SK-N-MC (cell line): ENCODE measurements around the gene HSPA2.
"Not testable (repeated sequence)": the region's sequence is repeated elsewhere in the genome, so short reads cannot be mapped to it uniquely, and the experiment has no call there.

Experiments used
- DNase-seq: peaks from one replicate; pipeline ENCODE4 v3.0.0-alpha.2; 2011; ENCODE audit warnings: low read depth, low spot score
- H3K27ac ChIP-seq: fragments of 200-600 bp; sonication (generic); 2 replicates; pipeline ENCODE4 v1.5.1; 2016; ENCODE audit warnings: mixed run types
- H3K36me3 ChIP-seq: fragments of 200-600 bp; sonication (generic); 2 replicates; pipeline ENCODE4 v1.6.1; 2017; ENCODE audit warnings: antibody characterized with exemption, low read length, mixed read lengths; ENCODE audit not compliant: insufficient read depth
- H3K4me3 ChIP-seq: fragments of 200-600 bp; sonication (generic); 2 replicates; pipeline ENCODE4 v1.5.1; 2016
- H3K9ac ChIP-seq: fragments of 200-600 bp; sonication (generic); 2 replicates; pipeline ENCODE4 v1.8.0; 2017; ENCODE audit warnings: mixed run types, mixed read lengths; ENCODE audit not compliant: insufficient read length
- H3K9me3 ChIP-seq: fragments of 200-600 bp; sonication (generic); 2 replicates; pipeline ENCODE4 v1.6.1; 2017; ENCODE audit warnings: low read depth, mild to moderate bottlenecking, antibody characterized with exemption, low read length, moderate library complexity, mixed read lengths
- EZH2 ChIP-seq: fragments of 200-600 bp; sonication (generic); IDR thresholded peaks from one replicate; pipeline ENCODE4 v1.6.1; 2017; ENCODE audit warnings: antibody characterized with exemption
- FOXP2 ChIP-seq: optimal IDR thresholded peaks from 2 replicates; pipeline ENCODE3; 2011; ENCODE audit warnings: mild to moderate bottlenecking, moderate library complexity; ENCODE audit not compliant: insufficient read depth; ENCODE audit errors: extremely low read length, control extremely low read depth
- POLR2AphosphoS5 ChIP-seq: IDR thresholded peaks from 2 replicates; pipeline ENCODE4 v1.6.1; 2012; ENCODE audit warnings: mild to moderate bottlenecking, low read depth, low read length, borderline replicate concordance

The HSPA2 gene

GRCh38 chr14:64509036-64509435, 31.5 kb upstream of the HSPA2 start:
- Histone ChIP-seq H3K36me3 (no peaks in the 10 kb centered on the region), H3K4me3 (no peak overlapping the region), H3K27ac (no peak overlapping the region), H3K9me3 (no peaks in the 10 kb centered on the region), H3K9ac (no peak overlapping the region)
- TF ChIP-seq EZH2, result no peak
- no peak for TF ChIP-seq FOXP2
- TF ChIP-seq POLR2AphosphoS5, result no peak
- no peak for DNase-seq

GRCh38 chr14:64510825-64511671, 29.5 kb upstream of the HSPA2 start:
- H3K27ac ChIP-seq, result peak overlapping the region; percentile 81

GRCh38 chr14:64513271-64513670, 27.3 kb upstream of the HSPA2 start:
- no peaks in the 10 kb centered on the region for H3K36me3 ChIP-seq

More at GRCh38 chr14:64510825-64511671, 29.5 kb upstream of the HSPA2 start:
- peak; percentile 68 for DNase-seq
- peak overlapping the region; percentile 39 for H3K9ac ChIP-seq
- no peaks in the 10 kb centered on the region for H3K9me3 ChIP-seq
- peak overlapping the region; percentile 64 for H3K4me3 ChIP-seq
- no peaks in the 10 kb centered on the region for H3K36me3 ChIP-seq
- TF ChIP-seq POLR2AphosphoS5, result no peak
- TF ChIP-seq FOXP2, result no peak
- TF ChIP-seq EZH2, result no peak

GRCh38 chr14:64515053-64515452, 25.5 kb upstream of the HSPA2 start:
- H3K36me3 ChIP-seq, result no peaks in the 10 kb centered on the region
- DNase-seq, result no peak
- no peak for TF ChIP-seq FOXP2
- TF ChIP-seq POLR2AphosphoS5, result no peak
- TF ChIP-seq EZH2, result no peak
- no peak overlapping the region for H3K27ac ChIP-seq
- no peaks in the 10 kb centered on the region for H3K9me3 ChIP-seq
- H3K4me3 ChIP-seq, result no peak overlapping the region
- H3K9ac ChIP-seq, result no peak overlapping the region

More at GRCh38 chr14:64513271-64513670, 27.3 kb upstream of the HSPA2 start:
- no peak overlapping the region for H3K9ac ChIP-seq
- no peak overlapping the region for H3K4me3 ChIP-seq
- no peak overlapping the region for H3K27ac ChIP-seq
- TF ChIP-seq EZH2 (no peak), POLR2AphosphoS5 (no peak), FOXP2 (no peak)
- no peak for DNase-seq
- H3K9me3 ChIP-seq, result no peaks in the 10 kb centered on the region

DNA sequence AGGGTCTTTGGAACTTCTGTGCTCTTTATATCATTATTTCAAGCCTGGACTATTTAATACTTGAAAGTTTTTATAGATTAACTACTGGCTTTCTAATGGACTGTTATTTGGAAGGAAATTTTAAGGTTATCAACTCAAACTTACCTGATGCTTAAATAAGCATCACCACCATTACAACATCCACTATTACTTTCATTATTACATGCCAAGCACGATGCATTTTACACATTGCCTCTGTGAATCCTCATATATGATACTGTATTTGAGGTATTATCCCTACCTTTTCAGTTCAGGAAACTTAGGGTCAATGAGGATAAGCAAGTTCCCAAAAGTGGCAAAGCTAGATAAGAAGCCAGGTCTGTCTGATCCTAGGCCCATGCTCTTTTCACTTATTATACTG, 23.6 kb upstream of the HSPA2 start:
- no peaks in the 10 kb centered on the region for H3K9me3 ChIP-seq
- no peak for DNase-seq
- H3K27ac ChIP-seq, result no peak overlapping the region
- no peak overlapping the region for H3K9ac ChIP-seq
- no peak overlapping the region for H3K4me3 ChIP-seq
- H3K36me3 ChIP-seq, result peaks cover 5% of the 10 kb centered on the region
- TF ChIP-seq EZH2 (no peak), POLR2AphosphoS5 (no peak), FOXP2 (no peak)

DNA sequence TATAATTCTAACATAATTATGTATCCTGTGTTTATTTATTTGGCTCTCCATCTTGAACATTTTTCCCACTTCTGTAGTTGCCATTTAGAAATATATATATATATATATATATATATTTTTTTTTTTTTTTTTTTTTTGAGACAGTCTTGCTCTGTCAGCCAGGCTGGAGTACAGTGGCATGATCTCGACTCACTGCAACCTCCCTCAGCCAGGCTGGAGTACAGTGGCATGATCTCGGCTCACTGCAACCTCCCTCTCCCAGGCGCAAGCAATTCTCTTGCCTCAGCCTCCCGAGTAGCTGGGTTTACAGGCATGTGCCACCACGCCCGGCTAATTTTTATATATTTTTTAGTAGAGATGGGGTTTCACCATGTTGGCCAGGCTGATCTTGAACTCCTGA, 22.9 kb upstream of the HSPA2 start:
- peaks cover 12% of the 10 kb centered on the region for H3K36me3 ChIP-seq
- H3K27ac ChIP-seq, DNase-seq, H3K4me3 ChIP-seq, H3K9ac ChIP-seq, H3K9me3 ChIP-seq: not testable (repeated sequence)

DNA sequence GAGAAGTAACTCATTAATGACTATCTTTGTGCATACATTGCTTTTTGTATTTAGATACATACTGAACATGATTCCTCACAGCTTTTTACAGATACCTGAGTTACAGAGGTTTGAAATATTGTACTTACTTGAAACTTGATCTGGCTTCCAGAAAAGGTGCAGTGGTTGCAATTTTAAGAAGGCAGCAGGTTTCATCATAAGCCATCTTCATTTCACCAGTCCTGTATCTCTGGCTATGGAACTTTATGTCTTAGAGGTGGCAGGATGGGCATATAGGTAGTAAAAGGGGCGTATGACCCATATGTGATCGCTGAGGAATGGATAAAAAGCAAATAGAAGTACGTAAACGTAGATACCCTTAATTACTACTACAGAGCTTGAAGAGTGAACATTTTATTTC, 22.3 kb upstream of the HSPA2 start:
- peaks cover 17% of the 10 kb centered on the region for H3K36me3 ChIP-seq
- no peak overlapping the region for H3K9ac ChIP-seq
- TF ChIP-seq FOXP2 (no peak), EZH2 (no peak), POLR2AphosphoS5 (no peak)
- DNase-seq, result no peak
- H3K4me3 ChIP-seq, result no peak overlapping the region
- no peaks in the 10 kb centered on the region for H3K9me3 ChIP-seq
- H3K27ac ChIP-seq, result no peak overlapping the region

GRCh38 chr14:64520699-64521098, 19.8 kb upstream of the HSPA2 start:
- H3K9ac ChIP-seq, result no peak overlapping the region
- H3K36me3 ChIP-seq, result peaks cover 20% of the 10 kb centered on the region
- DNase-seq, result no peak
- no peaks in the 10 kb centered on the region for H3K9me3 ChIP-seq
- no peak overlapping the region for H3K27ac ChIP-seq
- no peak for TF ChIP-seq FOXP2
- no peak for TF ChIP-seq POLR2AphosphoS5
- no peak for TF ChIP-seq EZH2
- no peak overlapping the region for H3K4me3 ChIP-seq
